Renal cortex interstitium (tissue), 11 donors: ENCODE data around the gene TNFRSF1A. TPM values are rescaled to one million over a fixed set of nuclear protein-coding genes. Genes with fewer than 3 reads are reported as not detected.
A peak's percentile ranks its signal among the peaks of the same experiment; 100 is the strongest.
"Not testable (repeated sequence)": the region's sequence is repeated elsewhere in the genome, so short reads cannot be mapped to it uniquely, and the experiment has no call there.

Experiments used
- DNase-seq, 11 donors: peaks; one replicate each; pipeline ENCODE4 v3.0.0-alpha.2; 2013; ENCODE audit warnings: low read depth in 9 of 11, low spot score in 4 of 11; ENCODE audit errors: extremely low read depth in 1 of 11
- polyA plus RNA-seq, 3 donors: library from polyadenylated mRNA; unstranded; fragments of 120-200 nt; gene quantifications; one replicate each; pipeline ENCODE4 v1.2.1, GENCODE V29; 2013; ENCODE audit not compliant: insufficient read length in 3 of 3

The TNFRSF1A gene
- polyA plus RNA-seq, 3 donors, result 77.6 to 93.0 (median 88.0) TPM

DNA sequence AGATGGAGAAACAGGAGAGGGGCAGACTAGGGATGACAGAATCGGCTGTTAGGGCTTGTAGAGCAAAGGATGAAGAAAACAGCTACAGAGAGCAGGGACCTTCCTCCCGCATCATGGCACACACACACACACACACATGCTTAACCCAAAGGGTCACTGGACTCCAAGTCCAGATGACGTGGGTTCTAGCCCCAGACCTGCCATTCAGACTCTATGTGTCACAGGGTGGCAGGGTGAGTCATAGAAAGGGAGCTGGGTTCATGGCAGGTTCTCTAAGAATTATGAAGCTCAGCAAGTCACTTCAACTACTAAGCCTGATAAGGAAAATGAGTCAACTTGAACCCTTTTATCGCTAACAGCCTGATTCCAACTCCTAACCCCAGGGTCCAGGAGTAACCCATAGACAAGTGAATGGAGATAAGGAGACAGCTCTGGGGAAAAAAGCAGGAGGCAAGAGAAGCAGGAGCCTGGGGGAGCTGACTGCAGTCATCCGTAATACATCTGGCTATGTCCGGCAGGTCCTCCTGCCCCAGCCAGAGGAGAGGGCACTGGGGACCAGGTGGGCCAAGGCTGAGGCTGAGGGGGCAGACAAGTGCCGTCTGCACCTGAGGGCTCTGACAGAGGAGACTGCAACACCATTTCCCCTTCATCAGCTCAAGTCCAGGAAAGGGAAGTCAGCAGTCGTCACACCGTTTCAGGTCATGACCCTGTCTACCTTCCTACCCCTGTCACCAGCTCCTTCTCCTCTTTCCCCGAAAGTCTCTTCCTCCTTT is 3.6 kb upstream of the TNFRSF1A start:
- DNase-seq, result no peak

GRCh38 chr12:6344101-6344660 is 2.3 kb upstream of the TNFRSF1A start:
- DNase-seq, result not testable (repeated sequence)

DNA sequence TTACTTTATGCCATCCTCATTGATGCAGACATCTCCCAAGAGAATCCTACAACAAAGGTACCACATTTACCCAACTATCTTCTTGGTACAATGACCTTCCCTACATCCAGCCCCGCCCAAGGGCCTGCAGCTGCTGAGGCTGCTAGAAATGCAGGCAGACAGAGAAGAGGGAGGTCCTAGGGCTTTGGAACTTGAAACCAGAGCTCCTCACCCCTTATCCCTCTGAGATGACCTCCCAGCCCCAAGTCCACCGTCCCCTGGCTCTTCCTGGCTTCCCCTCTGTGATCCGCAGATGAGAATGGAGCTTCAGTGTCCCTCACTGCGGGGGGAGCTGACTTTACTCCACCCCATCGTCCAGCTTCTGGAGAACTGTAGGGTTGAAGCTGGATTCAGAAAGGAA is 1.6 kb upstream of the TNFRSF1A start:
- no peak for DNase-seq

DNA sequence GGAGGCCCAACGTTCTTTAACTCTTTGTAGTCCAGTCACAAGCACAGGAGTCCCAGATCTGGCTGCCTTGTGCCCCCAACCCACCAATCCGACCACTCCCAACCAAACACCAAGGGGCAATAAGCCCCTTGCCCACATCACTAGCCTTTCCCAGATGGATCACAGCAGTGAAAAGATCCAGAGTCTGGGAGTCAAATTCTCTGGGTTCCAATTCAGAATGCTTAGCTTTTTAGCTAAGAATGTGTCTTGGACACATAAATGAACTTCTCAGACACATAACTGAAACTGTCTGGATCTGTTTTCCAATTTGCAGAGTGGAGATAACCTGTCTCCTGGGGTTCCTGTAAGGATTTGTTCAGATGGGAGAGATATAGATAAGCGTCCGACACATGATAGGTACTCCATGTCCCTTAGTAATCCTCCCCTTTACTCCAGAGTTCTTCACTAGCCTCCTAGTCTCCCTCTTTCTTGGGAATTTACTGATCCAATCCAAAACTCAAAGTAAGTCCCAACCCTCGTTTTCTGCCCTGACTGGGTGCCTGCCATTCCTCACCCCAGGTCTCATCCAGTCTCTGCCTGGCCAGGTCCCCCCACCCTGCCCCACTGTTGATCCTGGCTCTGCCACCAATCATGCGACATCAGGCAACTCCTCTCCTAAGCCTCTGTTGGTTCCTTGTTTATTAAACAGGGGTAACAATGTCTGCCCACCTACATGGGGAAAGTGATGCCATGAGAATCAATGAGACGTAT is 439 bp upstream of the TNFRSF1A start:
- no peak for DNase-seq

DNA sequence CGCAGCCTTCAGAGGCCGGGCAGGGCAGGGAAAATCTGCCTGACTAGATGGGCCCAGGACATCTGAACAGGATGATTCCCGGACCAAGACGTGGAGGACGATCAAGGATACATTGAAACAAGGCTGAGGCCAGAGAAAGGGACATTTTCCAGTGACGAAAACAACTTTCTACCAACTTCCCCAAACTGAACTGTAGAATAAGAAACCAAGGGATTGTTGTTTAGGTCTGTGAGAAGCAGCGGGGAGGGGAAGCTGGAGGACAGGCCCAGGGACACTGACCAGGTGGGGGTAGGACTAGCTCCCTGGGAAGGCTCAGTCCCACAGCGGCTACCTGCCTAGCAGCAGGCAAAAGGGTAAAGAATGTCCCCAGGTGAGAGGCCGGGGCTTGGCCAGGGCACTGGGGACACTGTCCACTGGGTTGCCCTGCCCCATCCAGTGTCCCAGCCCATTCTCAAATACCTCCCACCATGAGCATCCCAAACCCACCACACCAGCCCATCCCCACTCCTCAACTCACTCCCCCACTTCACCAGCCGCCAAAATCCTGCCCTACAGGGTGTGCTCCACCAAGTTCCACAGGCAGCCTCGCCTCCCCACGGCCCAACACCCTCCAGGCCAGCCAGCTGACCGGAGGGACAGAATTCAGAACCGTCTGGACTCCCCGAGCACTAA is 995 bp downstream of the TNFRSF1A start:
- no peak for DNase-seq

- no peak for DNase-seq
These were observed 1.7 kb downstream of the TNFRSF1A start for GRCh38 chr12:6340032-6340638.

DNA sequence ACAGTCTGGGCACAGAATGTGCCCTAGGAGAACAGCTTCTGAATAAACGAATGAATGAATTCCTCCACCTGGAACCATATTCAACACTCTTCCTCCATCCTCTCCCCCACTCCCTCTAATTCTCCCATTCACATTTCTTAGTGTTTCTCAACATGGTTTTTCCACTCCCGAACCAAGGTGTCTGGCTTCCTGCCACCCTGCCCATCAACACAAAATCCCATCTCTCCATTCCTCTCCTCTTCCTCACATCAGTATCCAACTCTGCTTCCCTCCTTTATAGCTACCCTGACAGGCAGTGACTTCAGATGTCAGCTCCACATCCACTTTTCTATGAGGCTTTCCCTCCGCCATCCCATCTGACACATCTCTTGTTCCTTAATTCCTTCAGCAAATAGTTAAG is 2.9 kb downstream of the TNFRSF1A start:
- DNase-seq, result no peak

- DNase-seq, result not testable (repeated sequence)
These were observed 3.3 kb downstream of the TNFRSF1A start for GRCh38 chr12:6338536-6338935.

GRCh38 chr12:6337958-6338433 is 3.9 kb downstream of the TNFRSF1A start:
- no peak for DNase-seq

DNA sequence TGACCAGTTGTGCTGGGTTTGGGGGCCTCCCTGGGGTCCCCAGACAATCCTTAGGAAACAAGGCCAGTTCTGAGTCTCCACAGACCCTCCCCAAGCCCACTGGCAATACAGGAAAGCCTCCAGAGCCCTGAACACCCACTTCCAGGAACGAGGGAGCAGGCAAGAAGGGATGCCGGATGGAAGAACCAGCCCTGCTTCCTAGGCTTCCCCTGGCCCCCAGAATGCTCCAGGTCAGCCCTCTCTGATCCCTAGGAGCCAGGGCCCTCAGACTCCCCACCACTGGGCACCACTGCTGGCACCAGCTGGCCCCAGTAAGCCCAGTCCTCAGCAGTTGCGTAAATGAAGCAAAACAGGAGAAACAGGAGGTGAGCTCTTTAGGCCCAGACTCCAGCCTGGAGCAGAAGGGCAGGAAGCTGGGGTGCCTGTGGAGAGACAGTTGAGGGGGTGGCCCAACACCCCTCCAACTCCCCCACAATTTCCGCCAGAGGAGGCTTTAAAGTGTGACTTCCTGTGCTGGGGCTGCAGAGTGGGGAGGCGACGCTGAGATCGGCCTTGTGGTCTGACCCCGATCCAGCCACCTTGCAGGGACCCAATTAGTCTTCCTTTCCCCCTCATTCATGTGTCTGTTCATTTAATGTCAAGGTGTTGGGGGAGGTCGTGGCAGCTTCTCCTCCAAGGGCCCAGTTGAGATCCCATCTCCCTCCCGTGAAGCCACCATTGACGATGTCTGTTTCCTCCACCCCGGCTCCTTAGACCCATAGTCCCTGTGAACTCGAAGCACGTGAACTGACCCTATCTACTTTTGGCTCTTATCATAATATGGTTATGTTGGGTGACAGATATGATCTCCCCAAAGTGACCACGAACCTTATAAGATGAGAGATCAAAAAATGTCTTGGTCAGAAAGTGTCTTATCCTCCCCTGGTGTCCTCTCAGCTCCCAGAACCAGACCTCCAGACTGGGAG is 4.7 kb downstream of the TNFRSF1A start:
- DNase-seq, result no peak

GRCh38 chr12:6336079-6336888 is 5.6 kb downstream of the TNFRSF1A start:
- peak; percentile 85 to 95 (median 90) for DNase-seq

- no peak for DNase-seq
These were observed 6.3 kb downstream of the TNFRSF1A start for GRCh38 chr12:6335451-6336078.

- DNase-seq, result no peak
These were observed 6.9 kb downstream of the TNFRSF1A start for GRCh38 chr12:6334940-6335450.

DNA sequence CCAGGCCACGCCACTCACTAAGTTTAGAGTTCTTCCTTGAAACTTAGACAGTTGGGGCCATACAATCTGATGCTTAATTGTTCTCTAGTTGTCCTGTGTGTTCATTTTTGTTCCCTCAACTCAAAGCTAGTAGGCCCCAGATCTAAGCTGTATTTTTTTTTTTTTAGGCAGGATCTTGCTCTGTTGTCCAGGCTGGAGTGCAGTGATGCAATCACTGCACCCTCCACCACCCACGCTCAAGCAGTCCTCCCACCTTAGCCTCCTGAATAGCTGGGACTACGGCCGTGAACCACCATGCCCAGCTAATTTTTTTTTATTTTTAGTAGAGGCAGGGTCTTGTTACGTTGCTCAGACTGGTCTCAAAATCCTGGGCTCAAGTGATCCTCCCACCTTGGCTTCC is 7.5 kb downstream of the TNFRSF1A start:
- DNase-seq, result no peak

DNA sequence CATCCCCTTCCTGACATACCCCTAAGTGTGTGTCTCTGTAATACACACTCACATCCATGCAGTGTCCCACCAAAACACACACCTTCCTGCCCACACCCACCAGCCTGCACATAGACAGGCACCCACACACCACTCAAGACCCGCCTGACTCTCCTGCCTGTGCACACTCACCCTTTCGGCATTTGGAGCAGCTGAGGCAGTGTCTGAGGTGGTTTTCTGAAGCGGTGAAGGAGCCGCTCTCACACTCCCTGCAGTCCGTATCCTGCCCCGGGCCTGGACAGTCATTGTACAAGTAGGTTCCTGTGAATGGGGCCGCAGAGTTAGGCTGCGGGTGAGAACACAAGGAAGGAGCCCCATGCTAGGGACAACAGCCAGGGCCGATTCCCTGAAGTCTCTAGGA is 8.3 kb downstream of the TNFRSF1A start:
- DNase-seq, result no peak

GRCh38 chr12:6333029-6333428 is 8.8 kb downstream of the TNFRSF1A start:
- DNase-seq, result no peak

DNA sequence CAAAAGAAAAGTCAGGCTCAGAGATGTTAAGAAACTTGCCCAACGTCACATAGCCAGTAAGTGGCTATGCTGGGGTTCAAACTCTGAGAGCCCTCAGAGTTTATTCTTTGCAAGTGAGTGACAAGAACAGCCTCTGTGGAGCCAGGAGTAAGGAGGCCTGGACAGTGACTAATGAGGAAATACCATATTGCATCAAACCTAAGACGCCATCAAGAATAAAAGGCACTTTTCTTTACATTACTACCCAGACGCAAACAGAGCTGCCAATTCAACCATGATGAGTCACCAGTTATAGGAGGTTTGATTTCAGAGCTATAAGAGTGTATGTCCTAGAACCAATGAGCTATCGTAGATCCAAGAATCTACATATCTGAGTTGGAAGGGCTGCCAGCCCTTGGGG is 9.4 kb downstream of the TNFRSF1A start:
- no peak for DNase-seq
